BLaER1 (cell line): ENCODE results near the gene ARHGEF10L.

ENCODE experiments used
- H3K27ac ChIP-seq: shearing (Covaris generic); formaldehyde crosslinking; 2 replicates; pipeline ENCODE4 v1.8.1; 2022
- H3K27me3 ChIP-seq: shearing (Covaris generic); formaldehyde crosslinking; 2 replicates; pipeline ENCODE4 v1.8.1; 2022
- H3K36me3 ChIP-seq: shearing (Covaris generic); formaldehyde crosslinking; 2 replicates; pipeline ENCODE4 v1.8.1; 2022
- H3K4me1 ChIP-seq: shearing (Covaris generic); formaldehyde crosslinking; 2 replicates; pipeline ENCODE4 v1.8.1; 2022
- H3K4me2 ChIP-seq: shearing (Covaris generic); formaldehyde crosslinking; 2 replicates; pipeline ENCODE4 v1.8.1; 2022
- H3K4me3 ChIP-seq: shearing (Covaris generic); formaldehyde crosslinking; 2 replicates; pipeline ENCODE4 v1.8.1; 2022
- H3K9ac ChIP-seq: shearing (Covaris generic); formaldehyde crosslinking; 2 replicates; pipeline ENCODE4 v1.8.1; 2022
- H3K9me3 ChIP-seq: shearing (Covaris generic); formaldehyde crosslinking; 2 replicates; pipeline ENCODE4 v1.8.1; 2022
- H4K20me1 ChIP-seq: shearing (Covaris generic); formaldehyde crosslinking; 2 replicates; pipeline ENCODE4 v1.8.1; 2022
- Cebpa-rat ChIP-seq: shearing (Covaris generic); IDR thresholded peaks from 2 replicates; pipeline ENCODE4 v1.8.1; 2022

The ARHGEF10L gene

GRCh38 chr1:17630986-17631385 is 91.5 kb downstream of the ARHGEF10L start:
- Histone ChIP-seq H3K4me3 (no peak overlapping the region), H4K20me1 (peaks cover 22% of the 10 kb centered on the region), H3K4me2 (peak overlapping the region; percentile 85), H3K27me3 (no peaks in the 10 kb centered on the region), H3K9me3 (no peaks in the 10 kb centered on the region), H3K27ac (peak overlapping the region; percentile 74), H3K4me1 (peaks cover 48% of the 10 kb centered on the region), H3K9ac (no peak overlapping the region), H3K36me3 (peaks cover 63% of the 10 kb centered on the region)
- TF ChIP-seq Cebpa-rat = no peak

GRCh38 chr1:17631410-17631809 is 91.9 kb downstream of the ARHGEF10L start:
- Histone ChIP-seq H3K4me2 (peak overlapping the region; percentile 85; the same call in 1 of the 2 replicates), H3K27me3 (no peaks in the 10 kb centered on the region), H3K9me3 (no peaks in the 10 kb centered on the region), H3K9ac (no peak overlapping the region), H3K4me1 (peaks cover 52% of the 10 kb centered on the region), H3K4me3 (no peak overlapping the region), H3K36me3 (peaks cover 59% of the 10 kb centered on the region), H4K20me1 (peaks cover 24% of the 10 kb centered on the region), H3K27ac (no peak overlapping the region)
- TF ChIP-seq Cebpa-rat = no peak

DNA sequence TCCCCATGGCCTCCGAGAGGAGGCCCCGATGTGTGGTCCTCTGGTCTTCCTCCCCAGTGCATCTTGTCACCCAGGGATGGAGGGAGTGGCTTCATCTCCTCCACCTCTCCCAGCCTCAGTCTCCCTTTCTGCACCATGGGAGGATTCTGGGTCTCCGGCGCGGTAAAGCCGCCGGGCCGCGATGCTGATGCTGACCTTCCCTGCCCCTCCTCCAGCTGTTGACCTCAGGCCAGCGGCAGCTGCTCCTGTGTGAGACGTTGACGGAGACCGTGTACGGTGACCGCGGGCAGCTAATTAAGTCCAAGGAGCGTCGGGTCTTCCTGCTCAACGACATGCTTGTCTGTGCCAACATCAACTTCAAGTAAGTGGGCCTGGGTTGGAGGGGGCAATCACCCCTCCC is 92.6 kb downstream of the ARHGEF10L start:
- Histone ChIP-seq H3K9me3 (no peaks in the 10 kb centered on the region), H3K4me1 (peaks cover 59% of the 10 kb centered on the region), H3K4me3 (no peak overlapping the region), H3K36me3 (peaks cover 52% of the 10 kb centered on the region), H4K20me1 (peaks cover 27% of the 10 kb centered on the region), H3K27me3 (no peaks in the 10 kb centered on the region), H3K9ac (no peak overlapping the region), H3K4me2 (no peak overlapping the region), H3K27ac (no peak overlapping the region)
- no peak for TF ChIP-seq Cebpa-rat

GRCh38 chr1:17632541-17633184 is 93.2 kb downstream of the ARHGEF10L start:
- Histone ChIP-seq H3K4me3 (no peak overlapping the region), H3K4me2 (no peak overlapping the region)

DNA sequence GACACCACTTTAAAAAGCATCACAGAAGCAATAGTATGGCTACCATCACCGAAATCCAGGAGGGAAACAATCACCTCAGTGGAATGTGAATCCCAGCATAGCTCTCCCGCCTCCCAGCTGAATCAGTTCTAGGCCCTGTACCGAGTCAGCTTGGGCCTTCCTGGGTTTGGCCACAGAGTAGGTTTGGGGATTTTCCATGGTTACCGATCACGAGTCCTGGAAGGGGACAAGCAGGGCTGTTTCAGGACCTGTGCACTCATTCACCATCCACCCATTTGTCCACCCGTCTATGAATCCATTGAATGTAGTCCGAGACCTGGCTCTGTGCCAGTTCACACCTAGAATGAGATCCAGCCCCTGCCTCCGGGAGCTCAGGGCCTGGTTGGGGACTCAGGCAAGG is 94.2 kb downstream of the ARHGEF10L start:
- Histone ChIP-seq H3K27ac (peak overlapping the region; percentile 71; the same call in 1 of the 2 replicates), H3K4me3 (no peak overlapping the region), H3K36me3 (peaks cover 49% of the 10 kb centered on the region), H4K20me1 (peaks cover 27% of the 10 kb centered on the region), H3K4me1 (peaks cover 61% of the 10 kb centered on the region), H3K9me3 (no peaks in the 10 kb centered on the region), H3K4me2 (no peak overlapping the region), H3K27me3 (no peaks in the 10 kb centered on the region), H3K9ac (no peak overlapping the region)
- no peak for TF ChIP-seq Cebpa-rat

More at GRCh38 chr1:17632541-17633184, 93.2 kb downstream of the ARHGEF10L start:
- H4K20me1 ChIP-seq = peaks cover 27% of the 10 kb centered on the region
- H3K4me1 ChIP-seq = peaks cover 61% of the 10 kb centered on the region
- H3K36me3 ChIP-seq = peaks cover 48% of the 10 kb centered on the region
- H3K27ac ChIP-seq = no peak overlapping the region
- H3K9me3 ChIP-seq = no peaks in the 10 kb centered on the region
- H3K27me3 ChIP-seq = no peaks in the 10 kb centered on the region
- no peak for TF ChIP-seq Cebpa-rat
- H3K9ac ChIP-seq = no peak overlapping the region

DNA sequence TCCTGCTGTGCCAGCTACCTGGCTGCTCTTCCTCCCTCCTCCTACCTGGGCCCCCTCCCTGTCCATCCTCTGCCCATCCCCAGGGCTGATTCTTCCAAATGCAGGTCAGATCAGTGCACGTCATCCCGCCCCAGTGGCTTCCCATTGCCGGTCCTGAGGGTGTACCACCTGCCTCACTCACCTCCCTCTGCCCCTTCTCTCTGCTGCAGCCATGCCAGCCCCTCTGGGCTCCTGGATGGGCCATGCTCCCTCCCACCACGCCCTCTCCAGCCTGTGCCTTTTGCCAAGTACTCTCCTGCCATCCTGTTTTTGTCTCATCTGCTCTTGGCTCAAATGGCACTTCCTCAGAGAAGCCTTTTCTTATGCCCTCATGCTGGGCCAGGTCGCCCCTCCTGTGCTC is 95.8 kb downstream of the ARHGEF10L start:
- no peaks in the 10 kb centered on the region for H3K9me3 ChIP-seq
- peaks cover 64% of the 10 kb centered on the region for H3K36me3 ChIP-seq
- TF ChIP-seq Cebpa-rat = no peak
- H3K9ac ChIP-seq = 0 out of 2 replicates have a peak overlapping the region, but pooled peaks have one; percentile 53
- peaks cover 55% of the 10 kb centered on the region for H3K4me1 ChIP-seq
- no peaks in the 10 kb centered on the region for H3K27me3 ChIP-seq
- H3K4me2 ChIP-seq = peak overlapping the region; percentile 83
- H3K4me3 ChIP-seq = no peak overlapping the region
- peaks cover 27% of the 10 kb centered on the region for H4K20me1 ChIP-seq
- H3K27ac ChIP-seq = peak overlapping the region; percentile 71

- Histone ChIP-seq H3K4me3 (no peak overlapping the region), H3K27ac (peak overlapping the region; percentile 71), H3K27me3 (no peaks in the 10 kb centered on the region), H3K36me3 (peaks cover 69% of the 10 kb centered on the region), H3K9me3 (no peaks in the 10 kb centered on the region), H4K20me1 (peaks cover 27% of the 10 kb centered on the region), H3K9ac (no peak overlapping the region), H3K4me2 (peak overlapping the region; percentile 83), H3K4me1 (peaks cover 50% of the 10 kb centered on the region)
- peak; percentile 97 for TF ChIP-seq Cebpa-rat
Measured at GRCh38 chr1:17635811-17636210, 96.3 kb downstream of the ARHGEF10L start.

DNA sequence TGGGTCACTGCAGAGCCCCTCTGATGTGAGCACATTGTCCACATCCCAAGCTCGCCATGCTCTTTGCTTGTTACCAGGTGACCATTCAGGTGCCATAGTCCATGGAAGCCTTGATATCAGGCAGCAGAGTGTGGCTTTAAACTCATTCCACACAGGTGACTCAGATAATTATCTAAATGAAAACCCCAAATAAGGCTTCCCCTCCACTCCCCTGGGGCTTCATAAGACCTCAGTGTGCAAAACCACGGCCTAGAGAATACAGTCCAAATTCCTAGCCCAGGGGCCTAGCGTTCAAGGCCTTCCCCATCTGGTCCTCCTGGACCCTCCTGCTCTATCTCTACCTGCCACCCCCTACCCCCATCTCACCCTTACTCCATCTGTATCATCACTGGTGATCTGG is 97.1 kb downstream of the ARHGEF10L start:
- no peak overlapping the region for H3K4me3 ChIP-seq
- H3K9me3 ChIP-seq = no peaks in the 10 kb centered on the region
- peaks cover 44% of the 10 kb centered on the region for H3K4me1 ChIP-seq
- H4K20me1 ChIP-seq = peaks cover 27% of the 10 kb centered on the region
- H3K9ac ChIP-seq = peak overlapping the region; percentile 14; the same call in 1 of the 2 replicates
- no peaks in the 10 kb centered on the region for H3K27me3 ChIP-seq
- TF ChIP-seq Cebpa-rat = no peak
- peak overlapping the region; percentile 83 for H3K4me2 ChIP-seq
- H3K27ac ChIP-seq = peak overlapping the region; percentile 71; the same call in 1 of the 2 replicates
- peaks cover 73% of the 10 kb centered on the region for H3K36me3 ChIP-seq

GRCh38 chr1:17637055-17637454 is 97.6 kb downstream of the ARHGEF10L start:
- Histone ChIP-seq H3K36me3 (peaks cover 69% of the 10 kb centered on the region), H3K4me3 (no peak overlapping the region)

DNA sequence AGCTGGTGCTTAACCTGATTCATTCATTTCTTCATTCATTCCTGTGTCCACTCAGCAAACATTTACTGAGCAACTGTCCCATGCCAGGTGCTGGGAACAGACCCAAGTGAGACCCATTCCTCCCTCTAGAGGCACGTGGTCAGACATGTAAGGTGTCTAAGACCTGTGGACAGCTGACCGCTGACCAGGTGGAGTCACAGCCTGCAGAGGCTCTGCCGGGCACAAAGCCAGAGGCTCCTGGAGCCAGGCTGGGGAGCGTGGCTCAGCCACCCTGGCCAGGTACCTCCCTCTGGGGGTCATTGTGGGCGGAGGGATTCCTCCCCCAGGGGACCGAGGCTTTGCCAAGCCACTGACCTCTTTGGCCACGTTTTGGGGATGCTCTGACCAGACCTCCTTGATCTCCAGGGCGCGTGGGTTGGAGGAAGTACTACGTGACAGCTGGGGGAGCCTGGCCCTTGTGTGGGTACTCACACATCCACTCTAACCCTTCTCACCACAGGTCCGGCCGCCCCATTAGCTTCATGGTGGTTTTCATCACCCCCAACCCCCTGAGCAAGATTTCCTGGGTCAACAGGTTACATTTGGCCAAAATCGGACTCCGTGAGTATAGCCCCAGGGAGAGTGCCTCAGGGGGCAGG is 100.3 kb downstream of the ARHGEF10L start:
- H3K4me1 ChIP-seq = peaks cover 33% of the 10 kb centered on the region
- H3K9me3 ChIP-seq = no peaks in the 10 kb centered on the region
- no peak for TF ChIP-seq Cebpa-rat
- no peaks in the 10 kb centered on the region for H3K27me3 ChIP-seq
- peaks cover 44% of the 10 kb centered on the region for H3K36me3 ChIP-seq
- H3K27ac ChIP-seq = no peak overlapping the region
- no peak overlapping the region for H3K4me3 ChIP-seq
- H4K20me1 ChIP-seq = peaks cover 19% of the 10 kb centered on the region
- H3K9ac ChIP-seq = no peak overlapping the region
- H3K4me2 ChIP-seq = no peak overlapping the region

More at GRCh38 chr1:17637055-17637454, 97.6 kb downstream of the ARHGEF10L start:
- Histone ChIP-seq H3K4me2 (peak overlapping the region; percentile 83), H3K4me1 (peaks cover 44% of the 10 kb centered on the region), H3K9ac (peak overlapping the region; percentile 14; the same call in 1 of the 2 replicates), H4K20me1 (peaks cover 27% of the 10 kb centered on the region), H3K27me3 (no peaks in the 10 kb centered on the region), H3K9me3 (no peaks in the 10 kb centered on the region), H3K27ac (peak overlapping the region; percentile 71; the same call in 1 of the 2 replicates)
- no peak for TF ChIP-seq Cebpa-rat
